Loucy (cell line): ENCODE data around the gene SP4.

Experiments
- H2AFZ ChIP-seq: fragments of 200-600 bp; sonication (generic); 2 replicates; pipeline ENCODE4 v1.6.0; 2016; ENCODE audit warnings: antibody characterized with exemption, mild to moderate bottlenecking, low read length, moderate library complexity
- H3F3A ChIP-seq: fragments of 200-600 bp; 2 replicates; pipeline ENCODE4 v1.6.0; 2016; ENCODE audit warnings: antibody characterized with exemption, low read depth, mild to moderate bottlenecking
- H3K27me3 ChIP-seq: fragments of 200-600 bp; sonication (generic); 2 replicates; pipeline ENCODE4 v1.6.1; 2014; ENCODE audit warnings: low read length, mild to moderate bottlenecking; ENCODE audit not compliant: insufficient read depth, poor library complexity, severe bottlenecking
- H3K36me3 ChIP-seq: fragments of 200-600 bp; sonication (generic); 2 replicates; pipeline ENCODE4 v1.6.1; 2016; ENCODE audit warnings: low read length; ENCODE audit not compliant: insufficient read depth
- H3K4me1 ChIP-seq: fragments of 200-600 bp; sonication (generic); 2 replicates; pipeline ENCODE4 v1.5.1; 2014; ENCODE audit warnings: low read length, mild to moderate bottlenecking; ENCODE audit not compliant: insufficient read depth, poor library complexity, severe bottlenecking
- H3K4me2 ChIP-seq: fragments of 200-600 bp; sonication (generic); 2 replicates; pipeline ENCODE4 v1.6.0; 2014; ENCODE audit warnings: antibody characterized with exemption, low read length, low read depth, mild to moderate bottlenecking; ENCODE audit not compliant: poor library complexity, severe bottlenecking
- H3K4me3 ChIP-seq: fragments of 200-600 bp; sonication (generic); 2 replicates; pipeline ENCODE4 v1.5.1; 2014; ENCODE audit warnings: low read length, mild to moderate bottlenecking, mixed read lengths; ENCODE audit not compliant: poor library complexity, severe bottlenecking
- H3K79me2 ChIP-seq: fragments of 200-600 bp; sonication (generic); 2 replicates; pipeline ENCODE4 v1.6.1; 2014; ENCODE audit warnings: low read length; ENCODE audit not compliant: insufficient read depth
- H3K9ac ChIP-seq: fragments of 200-600 bp; sonication (generic); 2 replicates; pipeline ENCODE4 v1.6.0; 2014; ENCODE audit warnings: mild to moderate bottlenecking, low read depth, low read length, moderate library complexity; ENCODE audit not compliant: poor library complexity, severe bottlenecking
- H3K9me2 ChIP-seq: fragments of 200-600 bp; sonication (generic); replicated peaks from 2 replicates; pipeline ENCODE4 v1.6.1; 2016; ENCODE audit warnings: low read depth, low read length, mixed read lengths
- H3K9me3 ChIP-seq: fragments of 200-600 bp; sonication (generic); 2 replicates; pipeline ENCODE4 v1.6.1; 2014; ENCODE audit warnings: mild to moderate bottlenecking, antibody characterized with exemption, low read length, low read depth; ENCODE audit not compliant: insufficient read depth
- H4K20me1 ChIP-seq: fragments of 200-600 bp; sonication (generic); 2 replicates; pipeline ENCODE4 v1.6.0; 2014; ENCODE audit warnings: antibody characterized with exemption, low read length, mild to moderate bottlenecking; ENCODE audit not compliant: insufficient read depth, poor library complexity, severe bottlenecking
- CTCF ChIP-seq: fragments of 200-600 bp; sonication (generic); conservative IDR thresholded peaks from 2 replicates; pipeline ENCODE4 v1.5.1; 2014; ENCODE audit warnings: mild to moderate bottlenecking, antibody characterized with exemption, low read length
- EZH2phosphoT487 ChIP-seq: fragments of 200-600 bp; IDR thresholded peaks from 2 replicates; pipeline ENCODE4 v1.6.1; 2018; ENCODE audit warnings: antibody characterized with exemption, mild to moderate bottlenecking, moderate library complexity, borderline replicate concordance

SP4 gene

GRCh38 chr7:21495731-21496130 lies 67.8 kb downstream of the SP4 start:
- H3K79me2 ChIP-seq, result no peaks in the 10 kb centered on the region
- H3K36me3 ChIP-seq, result peaks cover 31% of the 10 kb centered on the region; the same call in 1 of the 2 replicates
- H3K4me3 ChIP-seq, result no peak overlapping the region
- no peak overlapping the region for H2AFZ ChIP-seq
- H3K9me3 ChIP-seq, result peaks cover 31% of the 10 kb centered on the region; the same call in 1 of the 2 replicates
- H3K9me2 ChIP-seq, result no peaks in the 10 kb centered on the region
- TF ChIP-seq CTCF (no peak), EZH2phosphoT487 (no peak)
- no peaks in the 10 kb centered on the region for H3K27me3 ChIP-seq
- no peaks in the 10 kb centered on the region for H3K4me1 ChIP-seq
- H3K9ac ChIP-seq, result no peak overlapping the region
- no peak overlapping the region for H3K4me2 ChIP-seq
- no peaks in the 10 kb centered on the region for H4K20me1 ChIP-seq
- H3F3A ChIP-seq, result no peaks in the 10 kb centered on the region

DNA sequence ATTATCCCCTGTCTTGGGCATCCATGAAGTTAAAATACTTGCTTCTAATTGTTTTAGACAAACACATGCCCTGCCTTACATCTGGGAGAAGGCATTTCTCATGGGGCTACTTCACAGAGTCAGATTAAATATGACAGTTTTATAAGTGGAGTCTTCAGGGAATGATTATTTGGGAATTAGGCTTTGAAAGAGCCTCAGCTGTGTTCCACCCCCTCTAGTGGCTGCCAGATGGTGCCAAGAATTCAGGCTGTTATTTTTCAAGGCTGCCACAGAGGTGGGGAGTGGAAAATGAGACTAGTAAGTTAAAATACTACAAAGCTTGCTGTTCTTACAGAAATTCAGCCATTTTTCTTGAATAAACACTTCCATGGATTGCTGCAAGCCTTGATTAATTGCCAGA lies 69.2 kb downstream of the SP4 start:
- no peak overlapping the region for H2AFZ ChIP-seq
- peaks cover 31% of the 10 kb centered on the region; the same call in 1 of the 2 replicates for H3K9me3 ChIP-seq
- H3K79me2 ChIP-seq, result peaks cover 4% of the 10 kb centered on the region; the same call in 1 of the 2 replicates
- no peaks in the 10 kb centered on the region for H4K20me1 ChIP-seq
- H3K4me1 ChIP-seq, result no peaks in the 10 kb centered on the region
- H3K4me3 ChIP-seq, result no peak overlapping the region
- H3K27me3 ChIP-seq, result no peaks in the 10 kb centered on the region
- H3K9ac ChIP-seq, result no peak overlapping the region
- H3K36me3 ChIP-seq, result peaks cover 24% of the 10 kb centered on the region; the same call in 1 of the 2 replicates
- no peak overlapping the region for H3K4me2 ChIP-seq
- H3F3A ChIP-seq, result no peaks in the 10 kb centered on the region
- no peaks in the 10 kb centered on the region for H3K9me2 ChIP-seq
- TF ChIP-seq CTCF (0 out of 2 replicates have a peak, but pooled peaks have one; percentile 24), EZH2phosphoT487 (no peak)

- H3K9me3 ChIP-seq, result peaks cover 13% of the 10 kb centered on the region; the same call in 1 of the 2 replicates
- H3K79me2 ChIP-seq, result peaks cover 4% of the 10 kb centered on the region; the same call in 1 of the 2 replicates
- no peak overlapping the region for H3K4me3 ChIP-seq
- no peaks in the 10 kb centered on the region for H3K9me2 ChIP-seq
- H4K20me1 ChIP-seq, result no peaks in the 10 kb centered on the region
- H3K9ac ChIP-seq, result no peak overlapping the region
- H2AFZ ChIP-seq, result no peak overlapping the region
- TF ChIP-seq EZH2phosphoT487 (no peak), CTCF (no peak)
- H3F3A ChIP-seq, result no peaks in the 10 kb centered on the region
- H3K27me3 ChIP-seq, result no peaks in the 10 kb centered on the region
- H3K4me2 ChIP-seq, result no peak overlapping the region
- peaks cover 14% of the 10 kb centered on the region; the same call in 1 of the 2 replicates for H3K36me3 ChIP-seq
- no peaks in the 10 kb centered on the region for H3K4me1 ChIP-seq
These were observed 72.4 kb downstream of the SP4 start for GRCh38 chr7:21500117-21500832.
